GM19240 (cell line): Measurements from ENCODE around the gene RHBDD2.
"Not testable (repeated sequence)": the region's sequence is repeated elsewhere in the genome, so short reads cannot be mapped to it uniquely, and the experiment has no call there.

Experiments
- DNase-seq: peaks from one replicate; pipeline ENCODE4 v3.0.0; 2011; ENCODE audit warnings: low spot score; ENCODE audit not compliant: insufficient read length

Gene RHBDD2

DNA sequence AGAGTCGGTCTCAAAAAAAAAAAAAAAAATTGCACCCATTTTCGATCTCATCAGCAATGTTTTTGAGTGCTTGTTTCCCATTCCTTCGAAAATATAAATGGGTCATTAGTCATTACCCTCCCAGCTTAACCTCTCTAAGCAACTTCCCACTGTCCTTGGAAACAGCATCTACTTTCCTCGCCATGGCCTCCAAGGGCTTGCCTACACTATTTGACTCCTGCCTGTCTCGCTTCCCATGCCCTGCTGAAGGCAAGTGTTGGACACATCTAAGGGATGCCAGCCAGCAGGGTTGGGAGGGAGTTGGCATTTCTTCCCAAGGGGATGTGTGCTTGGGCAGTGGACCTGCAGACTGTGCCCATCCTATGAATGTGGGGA, 12.7 kb upstream of the RHBDD2 start:
- no peak for DNase-seq

DNA sequence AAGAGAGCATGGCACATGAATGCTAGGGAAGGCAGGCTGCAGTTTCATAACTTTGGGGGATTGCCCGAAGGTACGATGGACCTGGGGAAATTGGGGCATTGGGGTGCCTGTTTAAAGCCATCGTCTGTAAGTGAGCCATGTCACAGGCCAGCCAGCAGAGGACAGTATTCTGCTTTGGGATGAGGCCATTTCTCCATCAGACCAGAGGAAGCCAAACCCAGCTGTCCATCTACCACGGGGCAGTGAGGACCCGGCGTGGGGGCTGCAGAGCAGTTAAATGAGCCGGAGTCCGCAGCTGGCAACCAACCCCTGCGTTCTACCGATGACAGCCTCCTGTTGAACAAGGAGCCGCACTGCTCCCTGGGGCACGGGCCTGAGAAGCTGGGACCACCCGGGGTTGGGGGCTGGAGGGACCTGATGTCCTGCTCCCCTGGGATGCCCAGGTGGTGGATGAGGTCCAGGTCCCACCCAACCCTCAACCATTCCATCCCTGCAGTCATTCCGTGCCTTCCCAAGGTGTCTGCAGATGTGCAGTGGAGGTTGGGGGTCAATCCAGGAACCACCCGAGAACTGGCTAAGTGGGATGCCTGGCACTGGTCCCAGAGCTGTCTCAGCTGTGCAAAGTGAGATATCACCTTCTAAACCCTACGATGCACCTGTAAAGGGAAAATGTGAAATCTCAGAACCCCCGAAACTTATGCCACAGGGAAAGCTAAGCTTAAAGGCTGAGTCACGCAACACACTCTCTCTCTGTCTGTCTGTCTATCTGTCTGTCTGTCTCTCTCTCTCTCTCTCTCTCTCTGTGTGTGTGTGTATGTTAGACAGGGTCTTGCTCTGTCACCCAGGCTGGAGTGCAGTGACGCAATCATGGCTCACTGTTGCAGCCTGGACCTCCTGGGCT, 12.1 kb upstream of the RHBDD2 start:
- DNase-seq: peak; percentile 53

DNA sequence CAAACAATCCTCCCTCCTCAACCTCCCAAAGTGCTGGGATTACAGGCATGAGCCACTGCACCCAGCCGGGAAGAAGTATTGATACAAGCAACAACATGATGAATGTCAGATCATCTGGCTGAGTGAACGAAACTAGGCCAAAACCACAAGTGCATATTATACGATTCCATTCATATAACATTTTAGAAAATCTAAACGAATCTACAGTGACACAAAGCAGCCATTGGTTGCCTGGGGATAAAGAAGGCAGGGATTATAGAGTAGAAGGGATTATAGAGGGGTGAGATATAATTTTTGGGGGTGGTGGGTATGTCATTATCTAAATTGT, 11.5 kb upstream of the RHBDD2 start:
- no peak for DNase-seq

DNA sequence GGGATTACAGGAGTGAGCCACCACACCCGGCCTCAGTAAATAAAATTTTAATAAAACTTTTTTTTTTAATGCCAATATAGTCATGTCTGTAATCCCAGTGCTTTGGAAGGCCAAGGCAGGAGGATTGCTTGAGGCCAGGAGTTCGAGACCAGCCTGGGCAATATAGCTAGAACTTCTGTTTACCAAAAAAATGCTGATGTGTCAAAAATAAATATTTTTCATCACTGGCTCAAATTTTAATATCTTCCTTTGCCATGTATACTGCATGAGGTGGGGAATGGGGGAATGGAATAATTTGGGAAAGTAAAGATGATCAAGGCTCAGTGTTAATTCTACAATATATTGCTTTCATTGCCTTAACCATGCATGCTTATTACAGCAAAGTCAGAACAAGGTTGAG, 10.7 kb upstream of the RHBDD2 start:
- no peak for DNase-seq

DNA sequence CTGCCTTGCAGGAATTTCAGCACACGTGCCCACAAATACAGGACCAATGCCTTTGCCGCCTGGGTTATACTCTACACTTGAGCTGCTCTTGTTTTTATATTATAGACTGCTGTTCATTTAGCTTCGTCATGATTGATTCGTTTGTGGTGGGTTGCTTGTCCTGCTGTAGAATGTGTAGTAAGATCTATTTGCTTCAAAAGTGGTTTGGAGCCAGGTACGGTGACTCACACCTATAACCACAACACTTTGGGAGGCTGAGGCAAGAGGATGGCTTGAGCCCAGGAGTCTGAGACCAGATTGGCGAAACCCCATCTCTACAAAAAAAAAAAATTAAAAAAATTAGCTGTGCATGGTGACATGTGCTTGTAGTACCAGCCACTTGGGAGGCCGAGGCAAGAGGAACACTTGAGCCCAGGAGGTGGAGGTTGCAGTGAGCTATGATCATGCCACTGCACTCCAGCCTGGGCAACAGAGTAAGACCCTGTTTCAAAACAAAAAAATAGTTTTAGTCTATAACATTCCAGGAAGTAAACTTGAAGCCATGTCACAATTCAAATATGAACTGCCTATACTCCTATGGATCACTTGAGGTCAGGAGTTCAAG, 9.0 kb upstream of the RHBDD2 start:
- no peak for DNase-seq

DNA sequence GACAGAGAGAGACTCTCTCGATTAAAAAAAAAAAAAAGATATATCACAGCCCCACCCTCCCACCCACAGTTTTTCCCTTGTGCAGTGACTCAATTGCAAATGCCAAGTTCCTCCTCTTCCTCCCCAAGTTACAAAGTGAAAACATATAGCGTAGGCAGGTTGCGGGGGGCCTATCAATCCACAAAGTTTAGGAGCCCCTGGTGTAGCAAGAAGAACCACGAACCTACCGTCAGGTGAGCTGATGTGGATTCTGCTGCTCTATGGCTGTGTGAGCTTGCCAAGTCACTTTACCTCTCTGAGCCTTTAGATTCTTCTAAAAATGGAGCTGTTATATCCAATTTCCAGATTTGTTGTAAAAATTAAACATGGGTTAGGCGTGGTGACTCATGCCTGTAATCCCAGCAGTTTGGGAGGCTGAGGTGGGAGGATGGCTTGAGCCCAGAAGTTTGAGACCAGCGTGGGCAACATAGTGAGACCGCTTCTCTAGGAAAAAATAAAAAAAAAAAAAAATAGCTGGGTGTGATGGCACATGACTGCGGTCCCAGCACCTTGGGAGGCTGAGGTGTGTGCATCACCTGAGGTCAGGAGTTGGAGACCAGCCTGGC, 8.2 kb upstream of the RHBDD2 start:
- DNase-seq: no peak

DNA sequence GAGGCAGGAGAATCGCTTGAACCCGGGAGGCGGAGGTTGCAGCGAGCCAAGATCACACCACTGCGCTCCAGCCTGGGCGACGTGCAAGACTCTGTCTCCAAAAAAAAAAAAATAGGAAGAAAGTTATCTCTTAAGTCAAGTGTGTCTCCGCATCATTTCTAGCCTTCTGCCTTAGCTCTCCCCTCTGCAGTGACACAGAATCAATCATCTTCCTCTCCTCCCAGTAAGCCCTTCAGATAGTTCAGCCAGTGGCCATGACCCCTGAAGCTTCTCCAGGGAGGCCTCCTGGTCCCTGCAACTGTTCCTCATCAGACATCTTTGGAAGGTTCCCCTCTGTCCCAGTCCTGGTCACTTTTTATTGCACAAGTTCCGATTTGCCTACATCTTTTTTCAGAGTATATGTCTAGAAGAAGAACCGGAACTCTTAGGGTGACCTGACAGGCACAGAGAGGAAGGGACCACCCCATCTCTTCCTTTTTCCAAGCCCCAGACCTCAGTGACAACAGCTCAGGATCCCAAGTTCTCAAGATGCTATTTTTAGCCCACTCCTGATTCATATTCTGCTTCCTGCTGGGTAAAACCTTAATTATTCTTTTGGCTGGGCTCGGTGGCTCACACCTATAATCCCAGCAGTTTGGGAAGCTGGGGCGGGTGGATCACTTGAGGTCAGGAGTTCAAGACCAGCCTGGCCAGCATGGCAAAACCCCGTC, 6.6 kb upstream of the RHBDD2 start:
- DNase-seq: no peak

DNA sequence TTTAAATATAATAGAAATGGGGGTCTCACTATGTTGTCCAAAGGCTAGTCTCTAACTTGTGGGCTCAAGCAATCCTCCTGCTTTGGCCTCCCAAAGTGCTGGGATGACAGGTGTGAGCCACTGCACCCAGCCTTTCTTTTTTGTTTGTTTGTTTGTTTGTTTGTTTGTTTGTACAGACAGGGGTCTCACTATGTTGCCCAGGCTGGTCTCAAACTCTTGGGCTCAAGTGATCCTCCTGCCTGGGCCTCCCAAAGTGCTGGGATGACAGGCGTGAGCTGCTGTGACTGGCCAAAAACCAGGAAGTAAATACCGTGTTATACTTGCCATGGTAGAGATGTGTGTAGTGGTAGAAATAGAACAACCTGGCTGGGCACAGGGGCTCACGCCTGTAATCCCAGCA, 4.7 kb upstream of the RHBDD2 start:
- DNase-seq: not testable (repeated sequence)

DNA sequence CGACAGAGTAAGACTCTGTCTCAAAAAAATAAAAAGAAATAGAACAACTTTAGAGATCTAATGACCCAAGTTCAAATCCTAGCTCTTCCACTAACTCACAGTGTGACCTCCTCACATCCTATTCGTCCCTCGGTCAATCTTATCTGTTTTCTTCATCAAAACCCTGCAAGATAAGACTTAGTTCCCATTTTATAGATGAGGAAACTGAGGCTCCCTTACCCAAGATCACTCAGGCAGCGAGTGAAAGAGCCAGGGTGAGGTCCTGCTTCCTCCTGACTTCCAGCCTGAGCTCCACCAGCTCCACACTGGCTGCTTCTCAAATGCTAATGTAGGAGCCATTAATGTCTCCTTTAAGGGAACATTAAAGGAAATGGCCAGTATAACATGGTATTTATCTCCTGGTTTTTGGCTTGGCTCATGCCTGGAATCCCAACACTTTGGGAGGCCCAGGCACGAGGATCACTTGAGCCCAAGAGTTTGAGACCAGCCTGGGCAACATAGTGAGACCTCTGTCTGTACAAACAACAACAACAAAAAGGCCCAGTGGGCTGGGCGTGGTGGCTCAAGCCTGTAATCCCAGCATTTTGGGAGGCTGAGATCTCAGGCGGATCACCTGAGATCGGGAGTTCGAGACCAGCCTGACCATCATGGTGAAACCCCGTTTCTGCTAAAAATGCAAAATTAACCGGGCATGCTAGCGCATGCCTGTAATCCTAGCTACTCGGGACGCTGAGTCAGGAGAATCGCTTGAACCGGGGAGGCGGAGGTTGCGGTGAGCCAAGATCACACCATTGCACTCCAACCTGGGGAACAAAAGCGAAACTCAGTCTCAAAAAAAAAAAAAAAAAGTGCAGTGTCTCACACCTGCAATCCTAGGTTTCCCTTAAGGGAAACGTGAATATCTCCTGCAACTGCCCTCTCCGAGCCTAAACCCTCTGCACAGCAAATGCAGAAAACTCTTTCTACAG, 3.4 kb upstream of the RHBDD2 start:
- DNase-seq: no peak

DNA sequence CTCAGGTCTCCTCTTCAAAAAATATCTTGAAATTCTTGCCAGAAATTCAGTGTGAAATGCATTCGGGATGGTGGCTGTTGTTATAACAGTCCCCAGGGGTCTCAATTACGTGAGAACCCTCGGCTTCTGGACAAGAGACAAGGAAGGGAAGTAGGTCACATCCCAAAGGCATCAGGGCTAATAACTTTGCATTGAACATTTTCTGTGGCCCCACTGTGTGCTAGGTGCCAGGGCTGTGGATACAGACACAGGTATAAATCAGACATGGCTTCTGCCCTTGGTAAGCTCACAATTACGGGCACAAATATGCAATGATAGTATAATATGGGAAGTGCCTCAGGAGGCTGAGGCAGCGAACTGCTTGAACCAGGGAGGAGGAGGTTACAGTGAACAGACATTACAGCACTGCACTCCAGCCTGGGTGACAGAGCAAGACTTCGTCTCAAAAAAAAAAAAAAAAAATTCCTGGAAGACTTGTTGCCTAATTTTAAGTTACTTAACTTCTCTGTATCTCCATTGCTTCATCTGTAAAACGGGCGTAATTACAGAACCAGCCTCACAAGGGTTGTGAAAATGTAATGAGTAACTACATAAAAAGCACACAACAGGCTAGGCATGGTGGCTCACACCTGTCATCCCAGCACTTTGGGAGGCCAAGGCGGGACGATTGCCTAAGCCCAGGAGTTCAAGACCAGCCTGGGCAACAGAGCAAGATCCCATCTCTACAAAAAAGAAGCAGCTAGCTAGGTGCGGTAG, 2.5 kb upstream of the RHBDD2 start:
- no peak for DNase-seq

DNA sequence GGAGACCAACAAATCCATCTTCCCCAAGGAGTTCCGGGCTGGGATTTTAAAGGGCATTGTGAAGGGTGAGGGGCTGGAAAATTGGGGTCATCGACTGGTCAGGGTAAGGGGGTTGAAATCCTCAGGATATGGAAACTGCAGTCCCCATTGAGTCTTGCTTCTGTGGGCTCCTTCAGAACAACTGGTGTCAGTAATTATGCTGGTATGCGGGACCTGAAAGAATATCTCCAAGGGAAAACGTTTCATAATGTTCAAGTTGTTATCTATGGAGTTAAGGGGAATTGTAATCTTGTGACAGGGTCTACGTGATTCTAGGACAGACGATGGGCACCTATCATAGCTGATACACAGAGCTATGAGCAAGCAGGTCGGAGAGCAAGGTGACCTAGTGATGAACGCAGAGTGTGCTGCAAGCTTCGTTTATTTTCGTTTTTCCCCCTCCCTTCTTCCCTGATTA, 494 bp upstream of the RHBDD2 start:
- no peak for DNase-seq

DNA sequence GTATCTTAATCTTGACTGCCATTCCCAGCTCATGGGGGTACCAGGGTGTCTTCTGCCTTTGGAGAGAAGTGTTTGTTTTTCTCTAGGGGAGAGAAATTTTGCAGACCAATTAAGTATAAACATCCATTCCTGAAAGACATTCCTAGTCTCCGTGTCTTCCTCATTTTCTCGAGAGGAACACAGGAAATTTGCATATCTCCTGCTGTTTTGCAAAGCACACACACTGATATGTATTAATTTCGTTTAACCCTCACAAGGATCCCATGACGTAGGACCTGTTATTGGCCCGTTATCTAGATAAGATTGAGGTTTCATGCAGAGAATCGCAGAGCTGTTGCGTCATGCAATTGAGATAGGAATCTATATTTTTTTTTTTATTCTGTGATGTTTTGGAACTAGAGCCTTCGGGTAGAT, 944 bp downstream of the RHBDD2 start:
- no peak for DNase-seq

DNA sequence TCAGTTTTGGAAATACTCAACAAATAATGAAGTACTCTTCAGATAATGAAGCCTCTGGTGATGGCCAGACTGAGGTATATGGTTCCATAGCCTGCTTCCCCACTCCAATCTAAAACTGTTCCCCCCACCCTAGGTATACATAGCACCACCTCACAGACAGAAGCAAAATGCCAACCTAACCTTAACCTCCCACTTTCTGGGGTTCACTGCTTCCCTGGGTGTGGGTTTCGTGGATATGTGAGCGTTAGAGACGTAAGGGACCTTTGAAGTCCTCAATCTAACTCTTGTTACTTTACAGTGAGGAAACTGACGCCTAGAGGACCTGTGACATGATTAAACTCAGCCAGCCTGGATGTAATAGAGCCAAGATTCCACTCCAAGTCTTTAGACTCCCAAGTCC, 1.4 kb downstream of the RHBDD2 start:
- no peak for DNase-seq

DNA sequence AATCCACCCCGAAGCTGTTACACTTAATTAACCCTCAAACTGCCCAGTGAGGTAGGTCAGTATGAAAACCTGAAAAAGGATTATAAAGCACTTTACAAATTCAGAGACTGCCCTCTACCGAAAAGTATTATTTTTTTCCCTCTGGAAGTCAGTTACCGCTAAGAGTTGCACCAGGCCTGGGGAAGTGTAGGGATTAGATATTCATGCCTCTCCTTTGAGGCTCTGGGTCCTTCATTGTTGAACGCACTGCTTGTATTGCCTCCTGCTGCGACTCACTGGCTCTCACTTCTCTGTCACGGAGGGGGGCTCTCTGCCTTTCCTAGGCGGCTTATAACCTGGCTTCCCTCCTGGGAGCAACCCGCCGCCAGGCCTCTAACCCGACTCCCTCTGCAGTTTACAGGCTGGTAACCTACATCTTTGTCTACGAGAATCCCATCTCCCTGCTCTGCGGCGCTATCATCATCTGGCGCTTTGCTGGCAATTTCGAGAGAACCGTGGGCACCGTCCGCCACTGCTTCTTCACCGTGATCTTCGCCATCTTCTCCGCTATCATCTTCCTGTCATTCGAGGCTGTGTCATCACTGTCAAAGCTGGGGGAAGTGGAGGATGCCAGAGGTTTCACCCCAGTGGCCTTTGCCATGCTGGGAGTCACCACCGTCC, 2.7 kb downstream of the RHBDD2 start:
- DNase-seq: no peak

DNA sequence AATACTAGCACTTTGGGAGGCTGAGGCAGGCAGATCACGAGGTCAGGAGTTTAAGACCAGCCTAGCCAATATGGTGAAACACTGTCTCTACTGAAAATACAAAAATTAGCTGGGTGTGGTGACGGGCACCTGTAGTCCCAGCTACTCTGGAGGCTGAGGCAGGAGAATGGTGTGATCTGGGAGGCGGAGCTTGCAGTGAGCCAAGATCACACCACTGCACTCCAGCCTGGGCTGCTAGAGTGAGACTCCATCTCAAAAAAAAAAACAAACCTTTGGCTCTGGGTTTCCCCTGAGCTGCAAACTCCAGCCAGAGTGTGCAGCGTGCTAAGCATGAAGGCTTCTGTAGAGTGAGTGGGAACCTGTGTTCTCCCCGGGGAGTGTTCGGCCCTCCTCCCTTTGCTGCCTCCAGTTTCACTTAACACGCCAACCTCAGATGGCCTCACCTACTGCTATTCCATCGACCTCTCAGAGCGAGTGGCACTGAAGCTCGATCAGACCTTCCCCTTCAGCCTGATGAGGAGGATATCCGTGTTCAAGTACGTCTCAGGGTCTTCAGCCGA, 4.5 kb downstream of the RHBDD2 start:
- not testable (repeated sequence) for DNase-seq

DNA sequence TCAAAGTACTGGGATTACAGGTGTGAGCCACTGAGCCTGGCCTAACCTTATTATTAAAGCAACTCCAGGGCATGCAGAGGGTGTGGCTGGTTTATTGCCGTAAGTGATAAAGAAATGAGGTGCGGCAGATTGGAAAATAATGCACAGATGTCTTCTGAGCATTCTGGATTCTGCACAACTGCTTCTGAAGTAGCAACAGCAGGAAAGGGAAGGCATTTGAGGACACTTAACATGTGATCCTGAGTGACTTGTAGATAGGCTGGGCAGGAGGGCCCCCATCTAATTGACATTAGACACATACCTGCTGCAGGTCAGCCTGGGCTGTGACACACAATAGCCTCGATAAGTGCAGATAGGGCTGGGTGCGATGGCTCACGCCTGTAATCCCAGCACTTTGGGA, 5.6 kb downstream of the RHBDD2 start:
- no peak for DNase-seq

DNA sequence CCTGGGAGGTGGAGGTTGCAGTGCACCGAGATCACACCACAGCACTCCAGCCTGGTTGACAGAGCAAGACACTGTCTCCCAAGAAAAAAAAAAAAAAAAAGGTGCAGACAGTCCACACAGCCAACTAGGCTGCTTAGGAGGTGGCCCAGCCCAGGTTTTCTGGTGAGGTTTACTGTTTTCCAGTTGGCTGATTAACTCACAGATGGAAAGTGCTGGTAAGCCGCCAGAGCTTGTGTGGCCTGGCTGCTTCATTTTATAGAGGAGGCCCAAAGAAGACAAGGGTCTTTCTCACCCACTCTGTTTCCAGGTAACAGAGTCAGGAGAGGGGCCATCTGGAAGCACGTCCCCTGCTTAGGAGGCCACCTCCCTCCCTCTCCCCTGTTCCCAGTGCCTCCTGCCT, 6.2 kb downstream of the RHBDD2 start:
- DNase-seq: no peak

DNA sequence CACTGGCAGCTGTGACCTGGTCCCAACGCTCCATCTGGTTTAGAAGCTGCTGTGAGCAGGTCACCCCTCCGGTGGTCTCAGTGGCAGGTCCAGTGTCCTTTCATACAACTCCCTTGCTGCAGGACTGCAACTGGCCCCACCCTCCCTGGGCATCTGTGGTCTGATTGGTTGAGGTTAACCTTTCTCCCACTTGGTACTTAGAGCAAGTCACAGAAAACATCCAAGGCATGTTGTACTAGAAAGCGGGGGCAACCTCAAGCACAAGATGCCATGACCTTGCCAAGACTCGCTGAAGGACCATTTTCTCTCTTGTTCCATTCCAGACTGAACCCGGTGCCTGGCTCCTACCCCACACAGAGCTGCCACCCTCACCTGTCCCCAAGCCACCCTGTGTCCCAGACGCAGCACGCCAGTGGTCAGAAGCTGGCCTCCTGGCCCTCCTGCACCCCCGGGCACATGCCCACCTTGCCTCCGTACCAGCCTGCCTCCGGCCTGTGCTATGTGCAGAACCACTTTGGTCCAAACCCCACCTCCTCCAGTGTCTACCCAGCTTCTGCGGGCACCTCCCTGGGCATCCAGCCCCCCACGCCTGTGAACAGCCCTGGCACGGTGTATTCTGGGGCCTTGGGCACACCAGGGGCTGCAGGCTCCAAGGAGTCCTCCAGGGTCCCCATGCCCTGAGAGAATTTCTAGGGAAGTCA, 9.0 kb downstream of the RHBDD2 start:
- DNase-seq: no peak
